D721Med (cell line): ENCODE data around the gene RNF25.

Experiments
- DNase-seq: peaks from one replicate; pipeline ENCODE4 v3.0.0; 2011; ENCODE audit warnings: low spot score; ENCODE audit not compliant: insufficient read length
- FAIRE-seq: peaks from 2 replicates; lab custom pipeline; 2011; peaks lifted over from hg19 to GRCh38; lab: Jason Lieb, UNC
- CTCF ChIP-seq: IDR thresholded peaks from 2 replicates; pipeline ENCODE4 v1.5.1; 2012; ENCODE audit warnings: mild to moderate bottlenecking, control low read depth; ENCODE audit not compliant: insufficient read depth; ENCODE audit errors: missing control alignments

The RNF25 gene

GRCh38 chr2:218644721-218645120 lies 27.1 kb downstream of the RNF25 start:
- no peak for TF ChIP-seq CTCF
- FAIRE-seq (no peak), DNase-seq (no peak)

GRCh38 chr2:218643751-218644310 lies 28.0 kb downstream of the RNF25 start:
- no peak for DNase-seq
- no peak for FAIRE-seq
- TF ChIP-seq CTCF, result no peak

GRCh38 chr2:218642786-218643185 lies 29.0 kb downstream of the RNF25 start:
- no peak for FAIRE-seq
- no peak for TF ChIP-seq CTCF
- no peak for DNase-seq

- FAIRE-seq, result no peak
- DNase-seq, result no peak
- no peak for TF ChIP-seq CTCF
Measured at GRCh38 chr2:218642121-218642656, 29.6 kb downstream of the RNF25 start.

- no peak for FAIRE-seq
- TF ChIP-seq CTCF, result no peak
- DNase-seq, result no peak
Measured at GRCh38 chr2:218638372-218638771, 33.4 kb downstream of the RNF25 start.

- FAIRE-seq (no peak), DNase-seq (no peak)
- TF ChIP-seq CTCF, result no peak
Measured at GRCh38 chr2:218635719-218636118, 36.1 kb downstream of the RNF25 start.

- DNase-seq (no peak), FAIRE-seq (no peak)
- no peak for TF ChIP-seq CTCF
Measured at GRCh38 chr2:218631837-218632236, 40.0 kb downstream of the RNF25 start.
